ENCODE results near the gene EPB41. TPM values are rescaled to one million over a fixed set of nuclear protein-coding genes. Genes with fewer than 3 reads are reported as not detected.
"Not testable (repeated sequence)": the region's sequence is repeated elsewhere in the genome, so short reads cannot be mapped to it uniquely, and the experiment has no call there.

Gene EPB41
- total and polyA plus RNA-seq, 3 experiments from 2014 or later: 89.9 to 96.2 (median 93.6) TPM

DNA sequence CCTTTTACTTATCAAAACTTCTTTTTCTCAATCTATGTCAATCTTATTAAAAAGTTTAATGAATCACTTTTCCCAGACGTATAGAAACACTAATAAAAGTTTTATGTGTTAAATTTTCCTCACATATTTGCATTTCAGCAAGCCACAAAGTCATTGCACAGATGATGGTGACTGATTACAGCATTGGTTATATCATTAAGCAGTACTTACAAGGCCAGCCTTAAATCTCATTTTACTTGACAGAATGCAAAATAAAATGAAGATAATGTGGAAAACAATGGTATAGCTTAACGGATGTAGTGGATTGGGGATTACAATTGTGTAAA, 169.8 kb downstream of the EPB41 start:
- POLR2A ChIA-PET: no interaction called here
- Mint-ChIP-seq H3K4me3 (no peak overlapping the region), H3K9me3 (no peaks in the 10 kb centered on the region), H3K4me1 (peaks cover 0 to 5% (median 0%) of the 10 kb centered on the region in 3 donors), H3K27ac (peak overlapping the region in 3 of 8 donors; percentile 6 to 88 (median 23)), H3K27me3 (no peaks in the 10 kb centered on the region), H3K36me3 (peaks cover 0 to 57% (median 3%) of the 10 kb centered on the region in 3 donors)
- no peaks in the 10 kb centered on the region for H3K27me3 ChIP-seq (ENCODE audit: insufficient read depth, low read length, poor library complexity, severe bottlenecking)
- H3K27ac ChIP-seq (ENCODE audit: low read depth, low read length): no peak overlapping the region
- H3K4me3 ChIP-seq (ENCODE audit: low read length): no peak overlapping the region
- peaks cover 5% of the 10 kb centered on the region for H3K36me3 ChIP-seq (ENCODE audit: insufficient read depth, low read length)
- CTCF ChIA-PET: no interaction called here
- no peaks in the 10 kb centered on the region for H3K9me3 ChIP-seq (ENCODE audit: low read length)
- DNase-seq: no peak
- no peaks in the 10 kb centered on the region for H3K4me1 ChIP-seq (ENCODE audit: insufficient read depth, low read length)

DNA sequence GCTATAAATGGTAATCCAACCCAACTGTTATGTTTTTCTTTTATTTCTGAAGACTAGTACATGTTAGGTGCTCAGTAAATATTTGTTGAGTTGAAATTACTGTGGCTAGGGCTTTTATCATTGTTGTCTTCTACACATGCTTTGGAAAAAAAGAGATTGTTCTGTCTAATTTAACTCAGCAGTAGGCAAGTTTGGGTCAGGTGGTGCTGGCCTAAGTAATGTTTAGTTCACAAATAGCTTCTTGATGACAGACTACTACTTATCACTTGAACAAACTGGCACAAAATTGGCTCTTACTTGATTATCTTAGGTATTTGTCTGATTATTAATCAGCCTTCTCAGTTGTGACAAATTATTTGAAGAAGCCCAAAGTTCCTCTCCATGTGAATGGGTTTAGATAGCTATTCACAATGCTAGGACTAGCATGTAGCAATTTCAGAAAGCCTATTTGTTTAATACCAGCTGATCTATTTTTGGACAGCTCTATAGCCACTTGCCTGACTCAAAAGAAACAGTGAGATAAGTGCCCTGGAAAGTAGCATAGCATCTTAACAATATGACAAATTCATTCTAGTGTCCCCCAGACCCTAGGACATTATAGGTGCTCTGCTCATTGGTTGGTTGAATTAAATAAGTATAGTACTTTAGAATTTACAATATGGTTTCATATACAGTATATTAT, 176.7 kb downstream of the EPB41 start:
- ChIA-PET POLR2A (no interaction called here), CTCF (interaction anchor here (1.3 to 1.5 kb wide), 2 partner anchors 9 to 209 kb away, joined by 3 to 5 read pairs; no protein-coding TSS in a partner anchor)
- DNase-seq: no peak
- Histone ChIP-seq H3K9me3 (ENCODE audit: low read length) (no peaks in the 10 kb centered on the region), H3K4me1 (ENCODE audit: insufficient read depth, low read length) (no peaks in the 10 kb centered on the region), H3K27ac (ENCODE audit: low read depth, low read length) (no peak overlapping the region), H3K4me3 (ENCODE audit: low read length) (no peak overlapping the region), H3K36me3 (ENCODE audit: insufficient read depth, low read length) (peaks cover 5% of the 10 kb centered on the region), H3K27me3 (ENCODE audit: insufficient read depth, low read length, poor library complexity, severe bottlenecking) (no peaks in the 10 kb centered on the region)
- H3K4me3 Mint-ChIP-seq: no peak overlapping the region
- peak overlapping the region in 2 of 8 donors; percentile 17 to 26 for H3K27ac Mint-ChIP-seq
- peaks cover 6 to 14% (median 8%) of the 10 kb centered on the region in 3 donors for H3K4me1 Mint-ChIP-seq
- H3K36me3 Mint-ChIP-seq: peaks cover 31 to 78% (median 33%) of the 10 kb centered on the region in 3 donors
- H3K9me3 Mint-ChIP-seq: peaks cover 0 to 5% (median 0%) of the 10 kb centered on the region in 5 donors
- peaks cover 0 to 5% of the 10 kb centered on the region in 2 donors for H3K27me3 Mint-ChIP-seq

DNA sequence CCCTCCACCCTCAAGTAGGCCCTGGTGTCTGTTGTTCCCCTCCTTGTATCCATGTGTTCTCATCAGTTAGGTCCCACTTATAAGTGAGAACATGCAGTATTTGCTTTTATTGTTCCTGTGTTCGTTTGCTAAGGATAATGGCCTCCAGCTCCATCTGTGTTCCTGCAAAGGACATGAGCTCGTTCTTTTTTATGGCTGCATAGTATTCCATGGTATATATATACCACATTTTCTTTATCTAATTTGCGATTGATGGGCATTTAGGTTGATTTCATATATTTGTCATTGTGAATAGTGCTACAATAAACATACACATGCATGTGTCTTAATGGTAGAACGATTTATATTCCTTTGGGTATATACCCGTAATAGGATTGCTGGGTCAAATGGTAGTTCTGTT, 178.3 kb downstream of the EPB41 start:
- H3K27ac ChIP-seq (ENCODE audit: low read depth, low read length); POLR2A ChIA-PET; DNase-seq; H3K4me3 Mint-ChIP-seq; H3K9me3 Mint-ChIP-seq; H3K27me3 Mint-ChIP-seq; H3K9me3 ChIP-seq (ENCODE audit: low read length); H3K4me1 ChIP-seq (ENCODE audit: insufficient read depth, low read length); H3K4me3 ChIP-seq (ENCODE audit: low read length); CTCF ChIA-PET; H3K27me3 ChIP-seq (ENCODE audit: insufficient read depth, low read length, poor library complexity, severe bottlenecking): not testable (repeated sequence)
- Mint-ChIP-seq H3K27ac (peak overlapping the region in 1 of 8 donors; percentile 12), H3K4me1 (peaks cover 6 to 14% (median 8%) of the 10 kb centered on the region in 3 donors), H3K36me3 (peaks cover 31 to 85% (median 35%) of the 10 kb centered on the region in 3 donors)
- peaks cover 18% of the 10 kb centered on the region for H3K36me3 ChIP-seq (ENCODE audit: insufficient read depth, low read length)

DNA sequence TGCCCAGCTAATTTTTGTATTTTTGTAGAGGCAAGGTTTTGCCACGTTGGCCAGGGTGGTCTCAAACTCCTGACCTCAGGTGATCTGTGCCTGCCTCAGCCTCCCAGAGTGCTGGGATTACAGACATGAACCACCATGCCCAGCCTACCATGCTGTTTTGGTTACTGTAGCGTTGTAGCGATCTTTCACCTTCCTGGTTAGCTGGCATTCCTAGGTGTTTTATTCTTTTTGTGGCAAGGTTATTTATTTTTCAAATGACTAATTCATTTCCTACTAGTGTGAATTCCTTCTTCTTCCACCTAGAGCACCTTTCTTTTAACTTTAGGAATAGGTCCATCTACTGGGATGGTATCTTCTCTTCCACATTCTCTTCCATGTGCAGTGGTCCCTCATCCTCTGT, 180.1 kb downstream of the EPB41 start:
- Histone ChIP-seq H3K27ac (ENCODE audit: low read depth, low read length) (no peak overlapping the region), H3K36me3 (ENCODE audit: insufficient read depth, low read length) (peaks cover 27% of the 10 kb centered on the region), H3K27me3 (ENCODE audit: insufficient read depth, low read length, poor library complexity, severe bottlenecking) (no peaks in the 10 kb centered on the region), H3K4me3 (ENCODE audit: low read length) (no peak overlapping the region), H3K4me1 (ENCODE audit: insufficient read depth, low read length) (no peaks in the 10 kb centered on the region), H3K9me3 (ENCODE audit: low read length) (no peaks in the 10 kb centered on the region)
- H3K36me3 Mint-ChIP-seq: peaks cover 32 to 89% (median 34%) of the 10 kb centered on the region in 3 donors
- H3K4me1 Mint-ChIP-seq: peaks cover 6 to 14% (median 8%) of the 10 kb centered on the region in 3 donors
- H3K27me3 Mint-ChIP-seq: peaks cover 0 to 5% of the 10 kb centered on the region in 2 donors
- H3K4me3 Mint-ChIP-seq: no peak overlapping the region
- H3K27ac Mint-ChIP-seq: no peak overlapping the region
- peaks cover 0 to 5% (median 0%) of the 10 kb centered on the region in 5 donors for H3K9me3 Mint-ChIP-seq
- no peak for DNase-seq
- ChIA-PET CTCF (interaction anchor here (0.7 to 1.4 kb wide), 2 partner anchors 213 to 506 kb away, joined by 3 read pairs; no protein-coding TSS in a partner anchor), POLR2A (no interaction called here)

DNA sequence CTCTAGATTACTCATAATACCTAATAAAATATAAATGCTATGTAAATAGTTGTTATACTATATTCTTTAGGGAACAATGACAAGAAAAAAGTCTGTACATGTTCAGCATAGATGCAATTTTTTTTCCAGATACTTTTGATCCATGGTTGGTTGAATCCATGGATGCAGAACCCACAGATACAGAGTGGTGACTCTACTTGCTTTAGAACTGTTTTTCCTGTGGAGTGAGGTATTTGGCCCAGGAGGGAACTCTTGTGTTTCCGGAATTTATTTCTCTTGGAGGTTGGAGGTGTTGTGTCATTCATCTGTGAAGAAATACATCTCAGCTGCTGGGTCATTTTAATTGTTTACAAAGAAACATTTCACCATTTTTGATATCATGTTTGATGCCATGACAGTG, 180.6 kb downstream of the EPB41 start:
- H3K9me3 Mint-ChIP-seq: peaks cover 0 to 5% (median 0%) of the 10 kb centered on the region in 5 donors
- no peaks in the 10 kb centered on the region for H3K27me3 ChIP-seq (ENCODE audit: insufficient read depth, low read length, poor library complexity, severe bottlenecking)
- peaks cover 0 to 5% of the 10 kb centered on the region in 2 donors for H3K27me3 Mint-ChIP-seq
- peaks cover 30 to 89% (median 35%) of the 10 kb centered on the region in 3 donors for H3K36me3 Mint-ChIP-seq
- peaks cover 6 to 14% (median 8%) of the 10 kb centered on the region in 3 donors for H3K4me1 Mint-ChIP-seq
- H3K4me3 Mint-ChIP-seq: no peak overlapping the region
- H3K36me3 ChIP-seq (ENCODE audit: insufficient read depth, low read length): peaks cover 33% of the 10 kb centered on the region
- H3K9me3 ChIP-seq (ENCODE audit: low read length): no peaks in the 10 kb centered on the region
- no peak overlapping the region for H3K27ac ChIP-seq (ENCODE audit: low read depth, low read length)
- no peaks in the 10 kb centered on the region for H3K4me1 ChIP-seq (ENCODE audit: insufficient read depth, low read length)
- DNase-seq: no peak
- CTCF ChIA-PET: interaction anchor here (1.4 kb wide), 1 partner anchor 213 kb away, joined by 3 read pairs; no protein-coding TSS in a partner anchor
- POLR2A ChIA-PET: no interaction called here
- H3K27ac Mint-ChIP-seq: no peak overlapping the region
- no peak overlapping the region for H3K4me3 ChIP-seq (ENCODE audit: low read length)

DNA sequence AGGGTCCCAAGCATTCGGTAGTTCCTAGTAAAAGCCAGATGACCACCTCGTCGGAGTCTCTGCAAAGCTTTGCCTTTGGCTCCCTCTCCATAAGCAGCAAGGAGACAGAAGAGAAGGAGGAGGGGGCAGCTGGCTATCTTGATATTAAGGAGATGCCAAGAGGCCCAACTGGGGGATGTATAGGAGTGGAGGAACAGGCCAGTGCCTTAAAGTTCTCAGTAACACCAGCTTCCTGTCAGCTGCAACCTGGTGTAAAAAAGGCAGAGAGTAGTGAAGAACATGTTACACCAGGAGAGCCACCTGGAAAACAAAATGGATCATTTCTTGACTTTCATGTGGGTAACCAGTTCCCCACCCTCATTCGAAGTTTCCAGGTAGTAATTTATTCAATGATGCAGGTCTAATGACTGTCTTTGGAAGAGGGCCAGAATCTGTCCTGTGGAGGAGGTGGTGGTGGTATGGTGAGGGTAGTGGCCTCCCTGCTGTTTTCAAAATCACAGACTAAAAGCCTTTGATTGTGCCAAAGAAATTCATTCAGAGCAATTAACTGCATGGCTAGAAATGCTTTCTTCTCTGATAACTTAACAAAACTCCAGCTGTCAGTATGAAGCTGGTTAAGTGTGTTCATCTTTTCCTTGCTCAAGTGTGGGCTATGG, 182.0 kb downstream of the EPB41 start:
- ChIA-PET CTCF (interaction anchor here (0.8 kb wide), 1 partner anchor 63 kb away, joined by 3 read pairs; no protein-coding TSS in a partner anchor), POLR2A (no interaction called here)
- peaks cover 0 to 5% (median 0%) of the 10 kb centered on the region in 5 donors for H3K9me3 Mint-ChIP-seq
- peaks cover 0 to 5% of the 10 kb centered on the region in 2 donors for H3K27me3 Mint-ChIP-seq
- DNase-seq: no peak
- Histone ChIP-seq H3K36me3 (ENCODE audit: insufficient read depth, low read length) (peaks cover 35% of the 10 kb centered on the region), H3K27ac (ENCODE audit: low read depth, low read length) (no peak overlapping the region), H3K4me1 (ENCODE audit: insufficient read depth, low read length) (no peaks in the 10 kb centered on the region), H3K4me3 (ENCODE audit: low read length) (no peak overlapping the region), H3K27me3 (ENCODE audit: insufficient read depth, low read length, poor library complexity, severe bottlenecking) (no peaks in the 10 kb centered on the region), H3K9me3 (ENCODE audit: low read length) (no peaks in the 10 kb centered on the region)
- peaks cover 26 to 81% (median 29%) of the 10 kb centered on the region in 3 donors for H3K36me3 Mint-ChIP-seq
- peak overlapping the region in 2 of 8 donors; percentile 20 to 39 for H3K27ac Mint-ChIP-seq
- H3K4me1 Mint-ChIP-seq: peaks cover 6 to 14% (median 8%) of the 10 kb centered on the region in 3 donors
- H3K4me3 Mint-ChIP-seq: no peak overlapping the region

DNA sequence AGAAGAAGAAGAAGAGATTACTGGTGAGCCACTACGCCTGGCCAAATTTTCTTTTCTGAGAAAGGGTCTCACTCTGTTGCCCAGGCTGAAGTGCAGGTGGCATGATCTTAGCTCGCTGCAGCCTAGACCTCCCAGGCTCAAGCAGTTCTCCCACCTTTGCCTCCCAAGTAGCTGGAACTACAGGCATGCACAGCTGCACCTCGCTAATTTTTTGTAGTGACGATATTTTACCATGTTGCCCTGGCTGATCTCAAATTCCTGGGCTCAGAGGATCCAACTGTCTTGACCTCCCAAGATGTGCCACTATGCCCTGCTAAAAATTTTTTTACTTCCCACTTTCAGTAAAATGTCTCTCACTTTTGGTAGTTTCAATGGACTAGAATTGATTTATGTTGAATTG, 184.9 kb downstream of the EPB41 start:
- peaks cover 41% of the 10 kb centered on the region for H3K36me3 ChIP-seq (ENCODE audit: insufficient read depth, low read length)
- Mint-ChIP-seq H3K27ac (no peak overlapping the region), H3K4me3 (no peak overlapping the region), H3K36me3 (peaks cover 16 to 75% (median 21%) of the 10 kb centered on the region in 3 donors), H3K9me3 (no peaks in the 10 kb centered on the region), H3K4me1 (peaks cover 1 to 12% (median 8%) of the 10 kb centered on the region in 3 donors), H3K27me3 (peaks cover 0 to 3% of the 10 kb centered on the region in 2 donors)
- CTCF ChIA-PET: no interaction called here
- no peak overlapping the region for H3K27ac ChIP-seq (ENCODE audit: low read depth, low read length)
- no peaks in the 10 kb centered on the region for H3K27me3 ChIP-seq (ENCODE audit: insufficient read depth, low read length, poor library complexity, severe bottlenecking)
- DNase-seq: no peak
- POLR2A ChIA-PET: interaction anchor here (0.7 kb wide), 1 partner anchor 31 kb away, joined by 8 read pairs; no protein-coding TSS in a partner anchor
- no peaks in the 10 kb centered on the region for H3K9me3 ChIP-seq (ENCODE audit: low read length)
- H3K4me3 ChIP-seq (ENCODE audit: low read length): no peak overlapping the region
- H3K4me1 ChIP-seq (ENCODE audit: insufficient read depth, low read length): no peaks in the 10 kb centered on the region

DNA sequence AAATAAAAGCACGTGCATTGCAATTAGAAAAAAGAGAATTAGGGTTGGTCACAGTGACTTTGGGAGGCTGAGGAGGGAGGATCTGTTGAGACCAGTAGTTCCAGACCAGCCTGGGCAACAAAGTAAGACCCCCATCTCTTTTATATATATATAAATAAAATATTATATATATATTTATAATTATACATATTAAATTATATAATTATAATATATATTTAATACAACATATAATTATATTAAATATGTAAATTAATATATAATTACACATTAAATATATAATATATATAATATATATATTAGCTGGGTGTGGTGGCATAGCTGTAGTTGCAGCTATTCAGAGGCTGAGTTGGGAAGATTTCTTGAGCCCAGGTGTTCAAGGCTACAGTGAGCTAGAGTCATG, 186.1 kb downstream of the EPB41 start:
- Histone ChIP-seq H3K36me3 (ENCODE audit: insufficient read depth, low read length) (peaks cover 47% of the 10 kb centered on the region), H3K4me3 (ENCODE audit: low read length) (no peak overlapping the region), H3K27me3 (ENCODE audit: insufficient read depth, low read length, poor library complexity, severe bottlenecking) (no peaks in the 10 kb centered on the region), H3K9me3 (ENCODE audit: low read length) (no peaks in the 10 kb centered on the region), H3K4me1 (ENCODE audit: insufficient read depth, low read length) (no peaks in the 10 kb centered on the region), H3K27ac (ENCODE audit: low read depth, low read length) (no peak overlapping the region)
- DNase-seq: no peak
- ChIA-PET CTCF (no interaction called here), POLR2A (no interaction called here)
- no peaks in the 10 kb centered on the region for H3K9me3 Mint-ChIP-seq
- peaks cover 0 to 4% (median 0%) of the 10 kb centered on the region in 3 donors for H3K4me1 Mint-ChIP-seq
- peaks cover 0 to 3% of the 10 kb centered on the region in 2 donors for H3K27me3 Mint-ChIP-seq
- H3K36me3 Mint-ChIP-seq: peaks cover 13 to 73% (median 20%) of the 10 kb centered on the region in 3 donors
- no peak overlapping the region for H3K27ac Mint-ChIP-seq
- H3K4me3 Mint-ChIP-seq: no peak overlapping the region

Measured in CD8-positive, alpha-beta memory T cell (primary cell).